Activated CD4-positive, alpha-beta T cell treated with anti-CD3 and anti-CD28 coated beads, Interleukin-2, amount 50 U/mL, for 1 hour (primary cell): Measurements from ENCODE around the gene LOXL4.
"Not testable (repeated sequence)": the region's sequence is repeated elsewhere in the genome, so short reads cannot be mapped to it uniquely, and the experiment has no call there.

Experiments used
- DNase-seq: peaks from one replicate; pipeline ENCODE4 v3.0.0-alpha.2; 2020

Gene LOXL4

DNA sequence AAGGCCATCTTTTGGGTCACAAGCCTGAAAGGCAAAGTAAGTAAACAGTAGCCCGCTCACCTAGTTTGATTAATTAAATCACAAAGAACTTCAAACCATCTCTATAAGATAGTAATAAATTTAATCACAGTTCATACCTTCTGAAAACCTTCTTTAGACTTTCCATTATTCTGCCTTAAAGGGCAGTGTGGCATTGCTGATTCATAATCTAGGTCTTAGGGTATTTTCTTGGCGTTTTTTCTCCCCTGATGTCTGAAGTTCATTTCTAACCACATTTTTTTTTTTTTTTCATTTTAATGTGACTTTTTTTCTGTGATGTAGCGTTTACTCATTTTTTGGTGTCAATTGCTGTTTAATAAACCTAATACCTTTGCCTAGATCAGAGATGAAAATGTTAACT is 27.5 kb downstream of the LOXL4 start:
- DNase-seq: no peak

DNA sequence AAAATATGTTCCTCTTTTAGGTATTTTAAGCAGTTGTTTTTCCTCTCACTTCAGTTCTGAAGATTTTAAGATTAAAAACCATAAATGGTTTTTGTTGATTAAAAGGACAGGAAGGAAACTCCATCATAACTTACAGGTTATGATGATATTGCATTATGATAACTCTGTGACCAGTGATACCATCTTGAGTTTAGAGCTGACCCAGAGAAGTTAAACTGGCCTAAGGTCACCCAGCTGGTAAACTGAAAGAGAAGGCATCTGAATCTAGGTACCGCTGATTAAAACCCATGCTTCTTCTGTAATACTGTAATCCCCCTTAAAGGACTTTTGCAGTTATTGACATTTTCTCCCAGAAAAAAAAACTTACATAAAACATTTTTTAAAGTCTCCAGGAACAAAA is 29.6 kb downstream of the LOXL4 start:
- DNase-seq: no peak

DNA sequence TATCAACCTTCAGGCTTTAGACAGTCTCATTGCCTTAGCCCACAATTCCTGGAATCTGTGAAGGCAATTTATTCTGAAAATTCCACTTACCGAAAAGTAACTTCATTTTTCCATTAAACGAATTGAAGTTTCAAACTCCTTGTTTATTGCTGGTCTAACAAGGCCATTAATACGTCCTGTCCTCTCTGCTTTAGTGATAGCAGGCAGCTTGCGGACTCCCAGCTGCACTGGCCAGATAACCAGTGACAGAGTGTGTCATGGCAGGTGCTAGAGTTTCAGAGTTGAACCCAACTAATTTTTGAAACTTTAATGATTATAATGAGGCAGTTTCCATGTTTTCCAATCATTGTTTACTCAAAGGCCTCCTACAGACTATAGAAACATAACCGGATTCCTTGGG is 31.1 kb downstream of the LOXL4 start:
- no peak for DNase-seq

DNA sequence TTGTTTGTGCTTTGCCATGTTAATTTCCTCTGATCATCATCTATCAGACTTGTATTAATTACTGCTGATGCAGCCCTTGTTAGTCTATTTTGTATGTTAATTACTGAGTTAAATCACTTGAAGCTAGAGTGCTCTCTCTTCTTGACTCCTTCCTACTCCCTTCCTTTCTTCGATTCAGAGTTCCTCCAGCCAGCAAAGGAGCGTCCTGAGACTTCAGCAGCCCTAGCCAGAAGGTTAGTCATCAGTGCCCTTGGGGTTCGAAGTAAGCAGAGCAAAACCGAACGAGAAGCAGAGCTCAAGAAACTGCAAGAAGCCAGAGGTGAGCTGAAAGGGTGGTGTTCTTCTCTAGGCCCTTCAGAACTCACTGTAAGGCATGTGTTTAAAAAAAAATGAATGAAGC is 32.1 kb downstream of the LOXL4 start:
- DNase-seq: no peak

DNA sequence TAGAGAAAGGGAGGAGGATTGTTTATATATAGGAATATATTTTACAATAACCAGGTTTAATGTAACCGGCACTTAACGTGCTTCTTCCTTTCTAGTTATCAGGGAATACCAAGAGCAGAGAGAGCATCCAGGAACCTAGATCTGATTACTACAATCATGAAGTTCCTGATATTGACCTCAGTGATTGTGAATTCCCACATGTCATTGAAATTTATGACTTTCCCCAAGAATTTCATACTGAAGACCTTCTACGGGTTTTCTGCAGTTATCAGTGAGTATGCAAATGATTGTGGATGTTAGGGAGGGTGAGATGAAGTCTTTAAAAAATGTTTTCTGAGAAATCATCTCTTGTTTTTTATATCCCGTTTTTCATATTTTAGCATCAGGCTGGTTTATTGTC is 36.6 kb downstream of the LOXL4 start:
- DNase-seq: no peak

DNA sequence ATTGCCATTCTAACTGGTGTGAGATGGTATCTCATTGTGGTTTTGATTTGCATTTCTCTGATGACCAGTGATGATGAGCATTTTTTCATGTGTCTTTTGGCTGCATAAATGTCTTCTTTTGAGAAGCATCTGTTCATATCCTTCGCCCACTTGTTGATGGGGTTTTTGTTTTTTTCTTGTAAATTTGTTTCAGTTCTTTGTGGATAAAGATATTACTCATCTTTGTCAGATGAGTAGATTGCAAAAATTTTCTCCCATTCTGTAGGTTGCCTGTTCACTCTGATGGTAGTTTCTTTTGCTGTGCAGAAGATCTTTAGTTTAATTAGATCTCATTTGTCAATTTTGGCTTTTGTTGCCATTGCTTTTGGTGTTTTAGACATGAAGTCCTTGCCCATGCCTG is 39.7 kb downstream of the LOXL4 start:
- not testable (repeated sequence) for DNase-seq

DNA sequence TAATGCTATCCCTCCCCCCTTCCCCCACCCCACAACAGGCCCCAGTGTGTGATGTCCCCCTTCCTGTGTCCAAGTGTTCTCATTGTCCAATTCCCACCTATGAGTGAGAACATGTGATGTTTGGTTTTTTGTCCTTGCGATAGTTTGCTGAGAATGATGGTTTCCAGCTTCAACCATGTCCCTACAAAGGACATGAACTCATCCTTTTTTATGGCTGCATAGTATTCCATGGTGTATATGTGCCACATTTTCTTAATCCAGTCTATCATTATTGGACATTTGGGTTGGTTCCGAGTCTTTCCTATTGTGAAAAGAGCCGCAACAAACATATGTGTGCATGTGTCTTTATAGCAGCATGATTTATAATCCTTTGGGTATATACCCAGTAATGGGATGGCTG is 40.3 kb downstream of the LOXL4 start:
- not testable (repeated sequence) for DNase-seq

DNA sequence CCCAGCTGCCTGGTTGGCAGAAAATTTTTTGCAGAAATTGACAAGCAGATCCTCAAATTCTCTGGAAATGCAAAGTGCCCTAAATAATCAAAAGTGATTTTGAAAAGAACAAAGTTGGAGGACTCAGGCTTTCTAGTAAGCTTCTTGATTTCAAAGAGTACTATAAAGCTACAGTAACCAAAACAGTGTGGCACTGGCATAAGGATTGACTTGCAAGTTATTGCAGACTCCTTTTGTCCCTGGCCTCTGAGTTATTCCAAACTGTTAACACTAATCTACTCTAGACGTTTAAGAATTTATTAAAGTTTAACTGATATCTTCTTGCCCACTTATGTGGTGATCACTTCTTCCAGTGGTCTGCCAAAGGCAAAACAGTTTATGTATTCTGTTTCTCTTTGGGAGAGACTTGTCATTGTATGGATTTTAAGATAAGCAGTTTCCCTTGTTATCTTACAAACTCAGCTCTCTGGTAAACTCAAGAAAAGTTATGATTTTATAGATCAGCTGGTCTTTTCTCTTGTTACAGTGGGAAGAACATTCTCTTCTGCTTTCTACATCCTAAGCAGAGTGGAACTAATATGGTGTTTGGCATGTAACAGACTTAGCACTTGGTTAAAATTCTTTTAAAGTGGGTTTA is 41.4 kb downstream of the LOXL4 start:
- no peak for DNase-seq

DNA sequence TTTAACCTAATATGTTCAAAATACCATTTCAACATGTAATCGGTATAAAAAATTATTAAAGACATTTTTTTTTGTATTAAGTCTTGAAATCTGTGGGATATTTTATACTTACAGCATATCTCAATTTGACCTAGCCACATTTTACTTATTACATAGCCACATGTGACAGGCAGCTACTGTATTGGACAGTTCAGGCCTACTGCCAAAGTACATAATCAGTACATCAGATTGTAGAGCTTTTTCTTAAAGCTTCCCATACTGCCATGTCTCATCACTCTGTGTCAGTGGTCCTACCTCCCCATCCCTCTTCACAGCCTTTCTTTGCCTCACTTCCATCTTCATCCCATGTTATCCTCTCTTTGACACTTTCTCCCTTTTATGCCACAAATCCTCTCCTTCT is 43.0 kb downstream of the LOXL4 start:
- no peak for DNase-seq

DNA sequence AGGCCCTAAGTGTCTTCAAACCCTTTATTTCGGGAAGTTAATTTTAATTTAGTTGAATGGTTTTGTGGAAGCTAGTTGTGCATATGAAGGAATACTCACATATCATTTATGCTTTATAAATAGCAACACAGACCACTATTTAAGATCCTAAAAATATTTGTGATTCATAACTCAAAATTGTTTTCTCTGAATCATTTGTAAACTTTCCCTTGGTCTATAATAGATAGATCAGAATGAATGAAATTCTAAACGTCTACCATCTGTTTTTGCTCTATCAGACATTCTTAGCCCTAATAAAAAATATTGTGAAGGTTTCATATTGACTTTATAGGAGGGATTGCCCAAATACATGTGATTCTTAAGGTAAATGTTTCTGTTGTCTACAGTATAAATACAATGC is 43.5 kb downstream of the LOXL4 start:
- DNase-seq: no peak

DNA sequence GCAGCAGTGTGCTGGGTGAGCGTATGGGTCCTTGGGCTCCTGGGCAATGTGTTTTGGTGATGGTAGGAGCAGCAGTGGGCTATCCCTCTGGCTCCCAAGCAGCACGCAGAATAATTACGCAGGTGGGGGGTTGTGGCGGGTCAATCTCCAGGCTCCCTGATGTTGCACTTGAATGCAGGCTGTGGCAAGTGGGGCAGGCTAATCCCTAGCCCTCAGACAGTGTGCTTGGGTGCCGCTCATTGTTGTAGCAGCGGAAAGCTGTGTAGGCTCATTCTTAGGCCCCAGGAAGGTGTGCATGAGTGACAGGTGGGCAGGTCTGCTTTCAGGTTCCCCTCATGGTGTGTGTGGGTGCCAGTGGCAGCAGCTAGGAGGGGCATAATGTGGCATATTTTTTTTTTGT is 44.1 kb downstream of the LOXL4 start:
- no peak for DNase-seq

DNA sequence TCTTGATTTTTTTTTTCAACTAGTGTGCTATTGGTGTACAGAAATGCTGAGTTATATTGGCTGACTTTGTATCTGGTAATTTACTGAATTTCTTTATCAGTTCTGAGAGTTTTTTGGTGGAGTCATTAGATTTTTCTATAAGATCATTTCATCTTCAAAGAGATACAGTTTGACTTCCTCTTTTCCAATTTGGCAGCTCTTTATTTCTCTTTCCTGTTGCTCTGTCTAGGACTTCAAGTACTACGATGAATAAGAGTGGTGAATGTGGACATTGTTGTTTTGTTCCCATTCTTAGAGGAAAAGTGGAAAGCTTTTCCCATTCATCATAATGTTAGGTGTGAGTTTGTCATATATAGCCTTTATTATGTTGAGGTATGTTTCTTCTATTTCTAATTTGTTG is 50.2 kb downstream of the LOXL4 start:
- no peak for DNase-seq

DNA sequence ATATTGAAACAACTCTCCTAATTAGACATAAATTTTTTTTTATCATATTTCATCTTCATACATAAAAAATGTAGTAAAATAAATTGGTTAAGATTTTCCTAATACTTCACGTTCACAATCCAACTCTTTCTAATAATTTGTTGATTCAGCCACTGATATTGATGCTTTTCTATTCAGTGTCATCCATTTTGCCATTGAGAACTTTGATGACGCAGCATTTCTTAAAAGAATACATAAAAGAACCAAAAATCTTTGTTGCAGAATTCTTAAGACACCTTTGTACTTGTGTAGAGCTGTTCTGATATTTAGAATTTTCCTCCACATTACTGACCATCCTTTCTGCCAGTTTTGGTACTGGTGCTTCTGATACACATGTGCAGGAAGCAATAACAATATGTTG is 52.6 kb downstream of the LOXL4 start:
- DNase-seq: no peak

DNA sequence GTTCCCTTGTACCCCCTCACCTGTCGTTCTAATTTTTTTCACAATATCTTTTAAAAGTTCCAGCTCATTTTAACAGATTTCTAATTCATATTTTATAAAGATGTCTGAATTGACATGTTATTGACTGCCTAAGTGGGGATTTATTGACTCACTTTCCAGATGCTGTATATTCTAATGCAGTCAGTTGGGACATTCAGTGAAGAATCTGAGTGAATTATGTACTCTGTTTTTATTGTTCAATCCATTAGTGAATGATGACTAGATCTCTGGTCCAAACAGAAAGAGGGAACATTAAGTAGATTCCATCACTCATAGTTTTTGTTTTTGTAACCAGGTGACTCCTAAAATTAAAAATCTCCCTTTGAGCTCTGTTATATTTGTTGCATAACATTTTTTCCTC is 54.3 kb downstream of the LOXL4 start:
- DNase-seq: no peak

DNA sequence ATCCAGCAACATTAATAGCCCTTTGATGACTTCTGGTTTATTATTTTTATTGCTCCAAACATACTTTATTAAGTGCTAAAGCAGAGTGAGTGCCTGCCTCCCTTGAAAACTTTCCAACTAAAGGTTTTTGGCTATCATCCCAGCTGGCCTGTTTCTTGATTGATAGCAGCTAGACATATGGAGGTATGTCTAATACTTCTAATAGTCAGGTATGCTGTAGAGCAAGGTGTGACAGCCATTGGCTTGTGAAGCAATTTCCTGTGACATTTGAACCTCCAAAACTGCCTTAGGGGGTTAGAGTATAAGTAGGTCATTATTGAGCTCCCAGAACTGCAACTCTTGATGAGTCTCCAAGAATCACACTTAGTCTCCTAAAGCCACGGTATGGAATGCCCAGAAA is 55.8 kb downstream of the LOXL4 start:
- DNase-seq: no peak

DNA sequence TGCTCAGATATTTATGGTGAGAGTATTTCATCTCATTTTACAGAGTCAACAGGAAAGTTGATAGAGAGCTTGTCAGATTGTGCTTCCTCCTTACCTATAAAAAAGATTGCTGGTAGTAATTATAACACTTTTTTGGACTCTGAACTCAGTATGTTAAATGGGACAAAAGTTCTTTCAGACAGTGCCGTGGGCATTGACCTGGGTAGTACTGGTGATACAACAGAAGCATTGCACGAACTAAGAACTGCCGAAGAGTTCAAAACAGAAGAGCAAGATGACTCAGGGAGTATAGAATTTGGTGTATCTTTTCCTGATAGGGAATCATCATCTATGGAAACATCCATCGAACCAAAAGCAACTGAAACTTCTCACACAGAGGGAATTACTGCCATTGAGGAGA is 58.6 kb downstream of the LOXL4 start:
- no peak for DNase-seq

DNA sequence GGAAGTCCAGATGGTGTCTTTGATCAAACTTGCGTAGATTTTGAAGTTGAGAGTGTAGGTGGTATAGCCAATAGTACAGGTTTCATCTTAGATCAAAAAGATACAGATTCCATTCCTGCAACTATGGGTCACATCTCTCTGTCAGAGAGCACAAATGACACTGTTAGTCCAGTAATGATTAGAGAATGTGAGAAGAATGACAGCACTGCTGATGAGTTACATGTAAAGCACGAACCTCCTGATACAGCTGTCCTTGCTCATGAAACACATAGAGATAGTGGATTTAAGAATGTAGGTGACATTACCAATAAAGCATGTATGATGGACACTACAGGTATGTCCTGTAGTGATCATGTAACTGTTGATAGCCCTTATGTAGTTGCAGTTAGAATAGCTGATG is 59.1 kb downstream of the LOXL4 start:
- no peak for DNase-seq

DNA sequence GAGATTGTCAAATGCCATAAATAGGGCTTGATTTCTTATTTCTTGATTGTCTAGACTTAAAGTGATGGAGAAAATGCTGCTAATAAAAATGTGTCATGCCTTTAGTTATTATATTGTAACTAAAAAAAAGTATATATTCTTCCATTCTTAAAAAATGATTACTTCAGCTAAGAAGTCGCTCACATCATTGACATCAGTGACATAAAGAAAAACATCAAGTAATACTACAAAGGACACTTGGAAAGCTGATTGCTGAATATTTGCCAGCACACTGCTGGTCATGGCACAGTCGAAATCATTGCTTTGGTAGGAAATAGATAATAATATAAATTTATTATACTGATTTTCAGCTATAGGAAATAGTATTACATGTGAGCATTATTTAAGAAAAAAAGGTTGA is 62.6 kb downstream of the LOXL4 start:
- DNase-seq: no peak

DNA sequence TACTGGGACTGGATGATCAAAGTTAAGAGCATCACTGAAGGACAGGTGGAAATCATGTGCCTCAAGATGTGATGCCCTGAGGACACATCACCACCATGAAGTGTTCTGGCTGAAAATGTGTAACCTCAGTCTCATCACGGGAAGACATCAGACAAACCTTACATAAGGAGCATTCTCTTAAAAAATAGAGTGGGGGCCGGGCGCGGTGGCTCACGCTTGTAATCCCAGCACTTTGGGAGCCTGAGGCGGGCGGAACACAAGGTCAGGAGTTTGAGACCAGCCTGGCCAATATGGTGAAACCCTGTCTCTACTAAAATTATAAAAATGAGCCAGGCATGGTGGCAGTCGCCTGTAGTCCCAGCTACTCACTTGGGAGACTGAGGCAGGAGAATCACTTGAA is 65.6 kb downstream of the LOXL4 start:
- DNase-seq: no peak

DNA sequence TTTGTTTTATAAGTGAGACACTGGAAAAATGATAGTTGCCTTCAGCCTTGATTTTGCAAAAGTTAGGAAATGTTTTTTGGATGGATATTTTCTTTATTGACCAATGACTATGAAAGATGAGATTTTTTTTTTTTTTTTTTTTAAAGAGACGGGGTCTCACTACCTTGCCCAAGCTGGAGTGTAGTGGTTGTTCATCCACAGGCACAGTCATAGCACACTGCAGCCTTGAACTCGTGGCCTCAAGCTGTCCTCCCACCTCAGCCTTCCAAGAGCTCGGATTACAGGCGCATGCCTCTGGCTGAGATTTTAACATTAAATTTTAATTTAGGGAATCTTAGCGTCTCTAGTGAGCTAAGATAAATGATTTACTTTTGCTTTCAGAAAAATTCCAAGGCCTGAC is 66.2 kb downstream of the LOXL4 start:
- no peak for DNase-seq
